OCI-LY1 (cell line): ENCODE data around the gene ZFAND4.
"Not testable (repeated sequence)": the region's sequence is repeated elsewhere in the genome, so short reads cannot be mapped to it uniquely, and the experiment has no call there.

Experiments
- CTCF ChIP-seq: fragments of 200-600 bp; sonication (generic), shearing (Covaris generic); IDR thresholded peaks from 2 replicates; pipeline ENCODE4 v1.5.1; 2017; ENCODE audit warnings: mild to moderate bottlenecking, antibody characterized with exemption, low read length, moderate library complexity, mixed read lengths
- EZH2 ChIP-seq: fragments of 200-600 bp; sonication (generic), shearing (Covaris generic); IDR thresholded peaks from 2 replicates; pipeline ENCODE4 v1.8.0; 2017; ENCODE audit warnings: borderline replicate concordance, mixed run types, mild to moderate bottlenecking, antibody characterized with exemption, low read length, moderate library complexity, mixed read lengths

GRCh38 chr10:45669897-45670296 is 2.7 kb downstream of the ZFAND4 start:
- not testable (repeated sequence) for TF ChIP-seq CTCF, EZH2
